Measurements from ENCODE around the gene OTULIN.

Gene OTULIN

GRCh38 chr5:14707811-14708390 is 43.4 kb downstream of the OTULIN start:
- H3K9me3 ChIP-seq (ENCODE audit: control insufficient read depth, low read length): no peaks in the 10 kb centered on the region
- peaks cover 77% of the 10 kb centered on the region for H3K36me3 ChIP-seq (ENCODE audit: control insufficient read depth, insufficient read depth, low read length)
- no peak overlapping the region for H3K4me3 ChIP-seq (ENCODE audit: extremely low read depth, insufficient read depth, low read length, poor library complexity, severe bottlenecking)
- 91 to 97% methylated on average over 9 of the region's 9 CpGs for WGBS, 2 experiments (ENCODE audit: insufficient coverage in 2 of 2)
- no peak overlapping the region for H3K27ac ChIP-seq (ENCODE audit: low read depth, low read length, severe bottlenecking)
- H3K4me1 ChIP-seq (ENCODE audit: control insufficient read depth, insufficient read depth, low read length, poor library complexity, severe bottlenecking): peaks cover 18% of the 10 kb centered on the region

DNA sequence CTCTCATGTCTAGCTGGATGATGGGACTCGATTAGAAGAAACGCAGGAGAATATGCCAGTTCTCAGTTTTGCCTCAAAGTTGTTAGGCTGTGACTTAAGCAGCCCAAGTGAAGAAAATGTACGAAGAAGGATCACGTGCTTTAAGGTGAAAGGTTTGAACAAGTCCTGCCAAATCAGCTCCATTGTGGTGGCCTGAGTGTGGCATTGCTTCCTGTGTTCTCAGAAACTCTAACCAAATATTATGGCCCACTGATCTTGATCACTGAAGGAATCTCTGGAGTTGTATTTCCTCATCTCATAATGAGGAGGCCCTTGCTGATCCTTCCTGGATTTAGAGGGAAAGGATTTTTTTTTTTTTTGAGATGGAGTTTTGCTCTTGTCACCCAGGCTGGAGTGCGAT is 44.0 kb downstream of the OTULIN start:
- 98 to 100% methylated on average over 4 of the region's 5 CpGs for WGBS, 2 experiments (ENCODE audit: insufficient coverage in 2 of 2)
- peaks cover 18% of the 10 kb centered on the region for H3K4me1 ChIP-seq (ENCODE audit: control insufficient read depth, insufficient read depth, low read length, poor library complexity, severe bottlenecking)
- peaks cover 77% of the 10 kb centered on the region for H3K36me3 ChIP-seq (ENCODE audit: control insufficient read depth, insufficient read depth, low read length)
- H3K27ac ChIP-seq (ENCODE audit: low read depth, low read length, severe bottlenecking): no peak overlapping the region
- no peaks in the 10 kb centered on the region for H3K9me3 ChIP-seq (ENCODE audit: control insufficient read depth, low read length)
- no peak overlapping the region for H3K4me3 ChIP-seq (ENCODE audit: extremely low read depth, insufficient read depth, low read length, poor library complexity, severe bottlenecking)

GRCh38 chr5:14710313-14710994 is 45.9 kb downstream of the OTULIN start:
- peaks cover 76% of the 10 kb centered on the region for H3K36me3 ChIP-seq (ENCODE audit: control insufficient read depth, insufficient read depth, low read length)
- H3K9me3 ChIP-seq (ENCODE audit: control insufficient read depth, low read length): no peaks in the 10 kb centered on the region
- H3K4me3 ChIP-seq (ENCODE audit: extremely low read depth, insufficient read depth, low read length, poor library complexity, severe bottlenecking): no peak overlapping the region
- peaks cover 18% of the 10 kb centered on the region for H3K4me1 ChIP-seq (ENCODE audit: control insufficient read depth, insufficient read depth, low read length, poor library complexity, severe bottlenecking)
- no peak overlapping the region for H3K27ac ChIP-seq (ENCODE audit: low read depth, low read length, severe bottlenecking)
- 92 to 93% methylated on average over 20 to 24 of the region's 28 CpGs for WGBS, 2 experiments (ENCODE audit: insufficient coverage in 2 of 2)

GRCh38 chr5:14712131-14712530 is 47.6 kb downstream of the OTULIN start:
- H3K4me3 ChIP-seq (ENCODE audit: extremely low read depth, insufficient read depth, low read length, poor library complexity, severe bottlenecking): no peak overlapping the region
- H3K4me1 ChIP-seq (ENCODE audit: control insufficient read depth, insufficient read depth, low read length, poor library complexity, severe bottlenecking): peaks cover 6% of the 10 kb centered on the region
- H3K9me3 ChIP-seq (ENCODE audit: control insufficient read depth, low read length): no peaks in the 10 kb centered on the region
- no peak overlapping the region for H3K27ac ChIP-seq (ENCODE audit: low read depth, low read length, severe bottlenecking)
- peaks cover 81% of the 10 kb centered on the region for H3K36me3 ChIP-seq (ENCODE audit: control insufficient read depth, insufficient read depth, low read length)
- 97 to 99% methylated on average over 6 to 11 of the region's 11 CpGs for WGBS, 2 experiments (ENCODE audit: insufficient coverage in 2 of 2)

- Histone ChIP-seq H3K9me3 (ENCODE audit: control insufficient read depth, low read length) (no peaks in the 10 kb centered on the region), H3K4me1 (ENCODE audit: control insufficient read depth, insufficient read depth, low read length, poor library complexity, severe bottlenecking) (peaks cover 1% of the 10 kb centered on the region), H3K36me3 (ENCODE audit: control insufficient read depth, insufficient read depth, low read length) (peaks cover 76% of the 10 kb centered on the region), H3K27ac (ENCODE audit: low read depth, low read length, severe bottlenecking) (no peak overlapping the region), H3K4me3 (ENCODE audit: extremely low read depth, insufficient read depth, low read length, poor library complexity, severe bottlenecking) (no peak overlapping the region)
- WGBS, 2 experiments (ENCODE audit: insufficient coverage in 2 of 2): 97 to 98% methylated on average over 9 to 16 of the region's 17 CpGs
Observed at GRCh38 chr5:14712666-14713065, 48.1 kb downstream of the OTULIN start.

GRCh38 chr5:14713476-14714390 is 49.2 kb downstream of the OTULIN start:
- no peaks in the 10 kb centered on the region for H3K4me1 ChIP-seq (ENCODE audit: control insufficient read depth, insufficient read depth, low read length, poor library complexity, severe bottlenecking)
- peaks cover 66% of the 10 kb centered on the region for H3K36me3 ChIP-seq (ENCODE audit: control insufficient read depth, insufficient read depth, low read length)
- no peak overlapping the region for H3K27ac ChIP-seq (ENCODE audit: low read depth, low read length, severe bottlenecking)
- H3K9me3 ChIP-seq (ENCODE audit: control insufficient read depth, low read length): peaks cover 1% of the 10 kb centered on the region
- 96 to 97% methylated on average over 17 to 18 of the region's 23 CpGs for WGBS, 2 experiments (ENCODE audit: insufficient coverage in 2 of 2)
- no peak overlapping the region for H3K4me3 ChIP-seq (ENCODE audit: extremely low read depth, insufficient read depth, low read length, poor library complexity, severe bottlenecking)

DNA sequence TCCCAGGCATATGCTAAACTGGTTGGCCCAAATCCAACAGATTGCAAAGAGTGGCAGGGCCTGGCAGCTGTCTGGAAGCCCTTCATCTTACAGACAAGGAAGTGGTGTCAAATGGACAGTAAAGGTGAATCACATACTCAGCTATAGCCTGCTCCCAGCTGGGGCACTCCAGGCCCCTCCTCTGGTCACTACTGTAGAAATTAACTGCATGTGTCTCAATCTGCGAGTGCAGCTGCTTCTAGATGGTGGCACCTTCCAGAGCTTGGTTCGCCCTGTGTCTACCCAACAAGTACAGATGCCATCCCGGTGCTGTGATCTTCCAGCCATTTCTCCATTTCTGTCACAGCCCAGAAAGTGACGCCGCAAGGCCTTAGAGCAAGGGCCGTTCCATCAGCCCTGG is 50.2 kb downstream of the OTULIN start:
- H3K36me3 ChIP-seq (ENCODE audit: control insufficient read depth, insufficient read depth, low read length): peaks cover 57% of the 10 kb centered on the region
- WGBS, 2 experiments (ENCODE audit: insufficient coverage in 2 of 2): 98% methylated on average over 4 to 6 of the region's 6 CpGs
- no peaks in the 10 kb centered on the region for H3K4me1 ChIP-seq (ENCODE audit: control insufficient read depth, insufficient read depth, low read length, poor library complexity, severe bottlenecking)
- H3K4me3 ChIP-seq (ENCODE audit: extremely low read depth, insufficient read depth, low read length, poor library complexity, severe bottlenecking): no peak overlapping the region
- H3K27ac ChIP-seq (ENCODE audit: low read depth, low read length, severe bottlenecking): no peak overlapping the region
- H3K9me3 ChIP-seq (ENCODE audit: control insufficient read depth, low read length): peaks cover 4% of the 10 kb centered on the region

GRCh38 chr5:14715481-14715880 is 51.0 kb downstream of the OTULIN start:
- Histone ChIP-seq H3K36me3 (ENCODE audit: control insufficient read depth, insufficient read depth, low read length) (peaks cover 49% of the 10 kb centered on the region), H3K9me3 (ENCODE audit: control insufficient read depth, low read length) (peaks cover 4% of the 10 kb centered on the region), H3K27ac (ENCODE audit: low read depth, low read length, severe bottlenecking) (no peak overlapping the region), H3K4me1 (ENCODE audit: control insufficient read depth, insufficient read depth, low read length, poor library complexity, severe bottlenecking) (peaks cover 5% of the 10 kb centered on the region), H3K4me3 (ENCODE audit: extremely low read depth, insufficient read depth, low read length, poor library complexity, severe bottlenecking) (no peak overlapping the region)
- 100% methylated on average over 1 of the region's 3 CpGs; no CpG with 5 or more reads in 1 of the 2 experiments for WGBS, 2 experiments (ENCODE audit: insufficient coverage in 2 of 2)

GRCh38 chr5:14716755-14717752 is 52.5 kb downstream of the OTULIN start:
- Histone ChIP-seq H3K27ac (ENCODE audit: low read depth, low read length, severe bottlenecking) (no peak overlapping the region), H3K36me3 (ENCODE audit: control insufficient read depth, insufficient read depth, low read length) (peaks cover 35% of the 10 kb centered on the region), H3K4me1 (ENCODE audit: control insufficient read depth, insufficient read depth, low read length, poor library complexity, severe bottlenecking) (peaks cover 9% of the 10 kb centered on the region), H3K4me3 (ENCODE audit: extremely low read depth, insufficient read depth, low read length, poor library complexity, severe bottlenecking) (no peak overlapping the region), H3K9me3 (ENCODE audit: control insufficient read depth, low read length) (peaks cover 4% of the 10 kb centered on the region)
- WGBS, 2 experiments (ENCODE audit: insufficient coverage in 2 of 2): 90 to 96% methylated on average over 5 to 8 of the region's 13 CpGs

DNA sequence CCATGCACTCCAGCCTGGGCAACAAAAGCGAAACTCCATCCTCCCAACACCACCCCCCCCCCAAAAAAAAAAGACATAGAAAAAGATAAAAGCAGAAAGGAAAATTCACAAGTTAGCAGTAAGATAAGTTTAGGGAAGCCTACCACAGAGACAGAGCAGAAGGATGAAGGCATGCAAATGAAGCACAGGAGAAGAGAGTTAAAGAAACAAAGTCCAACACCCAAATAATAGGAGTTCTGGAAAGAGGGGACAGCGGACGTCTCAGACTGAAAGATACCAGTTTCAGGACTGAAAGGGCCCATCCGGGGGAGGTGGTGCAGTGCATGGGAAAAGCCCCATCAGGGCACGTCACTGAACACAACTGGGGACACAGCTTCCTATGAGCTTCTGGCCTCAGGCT is 54.3 kb downstream of the OTULIN start:
- WGBS, 2 experiments (ENCODE audit: insufficient coverage in 2 of 2): 100% methylated on average over 1 to 3 of the region's 5 CpGs
- H3K27ac ChIP-seq (ENCODE audit: low read depth, low read length, severe bottlenecking): no peak overlapping the region
- peaks cover 20% of the 10 kb centered on the region for H3K36me3 ChIP-seq (ENCODE audit: control insufficient read depth, insufficient read depth, low read length)

More for the DNA sequence above, 54.3 kb downstream of the OTULIN start:
- H3K4me3 ChIP-seq (ENCODE audit: extremely low read depth, insufficient read depth, low read length, poor library complexity, severe bottlenecking): no peak overlapping the region
- H3K9me3 ChIP-seq (ENCODE audit: control insufficient read depth, low read length): peaks cover 4% of the 10 kb centered on the region
- H3K4me1 ChIP-seq (ENCODE audit: control insufficient read depth, insufficient read depth, low read length, poor library complexity, severe bottlenecking): peaks cover 9% of the 10 kb centered on the region

Data from mesodermal cell (in vitro differentiated cells).